B cell (primary cell): ENCODE data around the gene VPS26B. TPM values are rescaled to one million over a fixed set of nuclear protein-coding genes. Genes with fewer than 3 reads are reported as not detected.

Experiments
- ATAC-seq: fragments of 200-7000 bp; cut with Tn5 transposase; one replicate; pipeline ENCODE4 v1.10.0; 2021; ENCODE audit warnings: low read depth, mild to moderate bottlenecking, moderate number of reproducible peaks, moderate library complexity
- CTCF ChIA-PET: fragments of 350-600 bp; sonication (Branson Sonifier 250); formaldehyde crosslinking; loops from one replicate; lab custom pipeline; 2021; ENCODE audit warnings: antibody characterized with exemption, inconsistent platforms; lab: Charles Lee
- POLR2A ChIA-PET: fragments of 350-600 bp; sonication (Branson Sonifier 250); formaldehyde crosslinking; loops from one replicate; lab custom pipeline; 2021; ENCODE audit warnings: antibody characterized with exemption; lab: Charles Lee
- DNase-seq: peaks from one replicate; pipeline ENCODE4 v3.0.0; 2013
- H2AFZ ChIP-seq: 2 replicates; pipeline ENCODE4 v1.6.1; 2012; ENCODE audit warnings: mild to moderate bottlenecking, low read depth, low read length; ENCODE audit not compliant: insufficient read depth, poor library complexity, severe bottlenecking
- H3K27ac ChIP-seq, 2 donors: 1 replicate in 1 of 2; 2 replicates in 1 of 2; pipeline ENCODE4 v1.5.1; 2012 to 2013; ENCODE audit warnings: low read length in 2 of 2, mild to moderate bottlenecking in 2 of 2, moderate library complexity in 1 of 2
- H3K27me3 ChIP-seq, 4 experiments: fragments of 200-600 bp in 1 of 4; sonication (generic) in 1 of 4; replicated peaks in 1 of 4; 1 replicate in 2 of 4; 2 replicates in 2 of 4; pipeline versions ENCODE4 v1.6.1 to v1.7.0; 2013 to 2016; ENCODE audit warnings: low read length in 3 of 4, mild to moderate bottlenecking in 2 of 4, mixed read lengths in 1 of 4, moderate library complexity in 1 of 4; ENCODE audit not compliant: insufficient read depth in 4 of 4, control insufficient read depth in 3 of 4; ENCODE audit errors: control extremely low read depth in 1 of 4
- H3K36me3 ChIP-seq, 2 experiments: replicated peaks in 1 of 2; 1 replicate in 1 of 2; 2 replicates in 1 of 2; pipeline versions ENCODE4 v1.6.1 to v1.7.1; 2013; ENCODE audit warnings: low read length in 1 of 2; ENCODE audit not compliant: insufficient read depth in 2 of 2, control insufficient read depth in 1 of 2; ENCODE audit errors: control extremely low read depth in 1 of 2, extremely low read depth in 1 of 2
- H3K4me1 ChIP-seq, 2 donors: fragments of 200-600 bp in 1 of 2; sonication (generic) in 1 of 2; 1 replicate in 1 of 2; 2 replicates in 1 of 2; pipeline versions ENCODE4 v1.5.1 to v1.6.1; 2013 to 2017; ENCODE audit warnings: low read length in 2 of 2; ENCODE audit not compliant: control insufficient read depth in 2 of 2, insufficient read depth in 2 of 2
- H3K4me2 ChIP-seq: replicated peaks from 2 replicates; pipeline ENCODE3; 2012; ENCODE audit warnings: mild to moderate bottlenecking, low read depth, low read length; ENCODE audit not compliant: poor library complexity, severe bottlenecking
- H3K4me3 ChIP-seq, 5 experiments: fragments of 200-600 bp in 1 of 5; sonication (generic) in 1 of 5; 1 replicate in 3 of 5; 2 replicates in 2 of 5; pipeline versions ENCODE4 v1.5.1 to v1.7.0; 2011 to 2016; ENCODE audit warnings: low read length in 4 of 5, mild to moderate bottlenecking in 4 of 5, low read depth in 2 of 5, control low read depth in 1 of 5, moderate library complexity in 1 of 5; ENCODE audit not compliant: insufficient read depth in 1 of 5; ENCODE audit errors: control extremely low read depth in 1 of 5, extremely low read depth in 1 of 5
- H3K79me2 ChIP-seq: fragments of 200-600 bp; sonication (generic); one replicate; pipeline ENCODE4 v1.6.0; 2016; ENCODE audit warnings: low read length; ENCODE audit not compliant: control insufficient read depth, insufficient read depth
- H3K9ac ChIP-seq: fragments of 200-600 bp; sonication (generic); 2 replicates; pipeline ENCODE4 v1.6.1; 2017; ENCODE audit warnings: mild to moderate bottlenecking, low read length, moderate library complexity
- H3K9me3 ChIP-seq, 3 donors: one replicate each; pipeline versions ENCODE4 v1.6.1 to v1.7.1; 2013; ENCODE audit warnings: low read length in 2 of 3; ENCODE audit not compliant: control insufficient read depth in 2 of 3, insufficient read depth in 1 of 3; ENCODE audit errors: control extremely low read depth in 1 of 3
- H4K20me1 ChIP-seq: 2 replicates; pipeline ENCODE4 v1.6.0; 2012; ENCODE audit warnings: mild to moderate bottlenecking, low read length; ENCODE audit not compliant: insufficient read depth, control insufficient read depth, poor library complexity, severe bottlenecking
- H3K27ac Mint-ChIP-seq: one replicate; pipeline ENCODE4 v1.8.0; 2021; ENCODE audit warnings: mixed read lengths
- H3K27me3 Mint-ChIP-seq: one replicate; pipeline ENCODE4 v1.8.0; 2021; ENCODE audit warnings: mixed read lengths
- H3K4me1 Mint-ChIP-seq: one replicate; pipeline ENCODE4 v1.8.0; 2021; ENCODE audit warnings: mixed read lengths
- H3K4me3 Mint-ChIP-seq: one replicate; pipeline ENCODE4 v1.8.0; 2021; ENCODE audit warnings: mixed read lengths
- H3K9me3 Mint-ChIP-seq: one replicate; pipeline ENCODE4 v1.8.0; 2022; ENCODE audit warnings: mixed read lengths; ENCODE audit not compliant: insufficient read depth
- EZH2 ChIP-seq: IDR thresholded peaks from 2 replicates; pipeline ENCODE4 v1.6.1; 2012; ENCODE audit warnings: borderline replicate concordance, low read depth, mild to moderate bottlenecking, moderate library complexity, low read length; ENCODE audit not compliant: insufficient read depth, poor library complexity, severe bottlenecking
- WGBS: methylation state at CpG from one replicate; pipeline ENCODE4 v1.1.5; 2013; ENCODE audit warnings: missing lambda C conversion rate; ENCODE audit not compliant: insufficient coverage; 5-methylcytosine and 5-hydroxymethylcytosine counted together
- intact Hi-C: fragments of 100-400 bp; cut with micrococcal nuclease; formaldehyde crosslinking; loops from one replicate; pipeline ENCODE4 v1.10.0; 2022
- polyA plus RNA-seq: library from polyadenylated mRNA; depleted of rRNA; stranded (reverse); fragments of >200 nt; gene quantifications from 2 replicates; pipeline ENCODE4 v1.2.3, GENCODE V29; 2012
- total RNA-seq, 2 donors: library from RNA; stranded (reverse); fragments of 120-200 nt in 1 of 2; gene quantifications; 1 replicate in 1 of 2; 2 replicates in 1 of 2; pipeline versions ENCODE4 v1.2.3 to v1.2.4, GENCODE V29; 2013 to 2022
- TF ChIP-seq, protein P1 (sequence below): fragments of 200-600 bp; IDR thresholded peaks from one replicate; pipeline ENCODE4 v1.8.0; 2022; ENCODE audit warnings: antibody characterized with exemption, mild to moderate bottlenecking

VPS26B gene
- total and polyA plus RNA-seq, 2 donors (not counting 1 experiment from before 2014, with no cell fraction given) = 14.7 to 38.5 TPM

DNA sequence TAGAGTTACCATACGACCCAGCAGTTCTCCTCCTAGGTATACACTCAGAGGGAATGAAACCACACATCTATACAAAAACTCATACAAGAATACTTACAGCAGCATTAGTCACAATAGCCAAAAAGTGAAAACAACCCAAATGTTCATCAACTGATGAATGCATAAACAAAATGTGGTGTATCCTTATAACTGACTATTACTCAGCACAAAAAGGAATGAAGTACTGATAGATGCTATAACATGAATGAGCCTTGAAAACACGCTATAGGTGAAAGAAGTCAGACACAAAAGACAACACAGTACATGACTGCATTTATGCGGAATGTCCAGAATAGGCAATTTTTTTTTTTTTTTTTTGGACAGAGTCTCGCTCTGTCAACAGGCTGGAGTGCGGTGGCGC, 23.8 kb upstream of the VPS26B start:
- H3K9me3 Mint-ChIP-seq = no peaks in the 10 kb centered on the region
- intact Hi-C loops = no loop called here
- WGBS = 100% methylated on average over 2 of the region's 6 CpGs
- no peak for DNase-seq
- no peaks in the 10 kb centered on the region for H4K20me1 ChIP-seq
- no peak overlapping the region for H3K4me3 ChIP-seq
- H2AFZ ChIP-seq = no peak overlapping the region
- H3K27me3 Mint-ChIP-seq = no peaks in the 10 kb centered on the region
- no peak overlapping the region for H3K27ac ChIP-seq
- CTCF ChIA-PET = interaction anchor here (1.0 kb wide), 1 partner anchor 20 kb away, joined by 4 read pairs; no protein-coding TSS in a partner anchor
- H3K4me1 ChIP-seq = no peaks in the 10 kb centered on the region
- no peak overlapping the region for H3K4me2 ChIP-seq
- POLR2A ChIA-PET = no interaction called here
- TF ChIP-seq, protein P1, sequence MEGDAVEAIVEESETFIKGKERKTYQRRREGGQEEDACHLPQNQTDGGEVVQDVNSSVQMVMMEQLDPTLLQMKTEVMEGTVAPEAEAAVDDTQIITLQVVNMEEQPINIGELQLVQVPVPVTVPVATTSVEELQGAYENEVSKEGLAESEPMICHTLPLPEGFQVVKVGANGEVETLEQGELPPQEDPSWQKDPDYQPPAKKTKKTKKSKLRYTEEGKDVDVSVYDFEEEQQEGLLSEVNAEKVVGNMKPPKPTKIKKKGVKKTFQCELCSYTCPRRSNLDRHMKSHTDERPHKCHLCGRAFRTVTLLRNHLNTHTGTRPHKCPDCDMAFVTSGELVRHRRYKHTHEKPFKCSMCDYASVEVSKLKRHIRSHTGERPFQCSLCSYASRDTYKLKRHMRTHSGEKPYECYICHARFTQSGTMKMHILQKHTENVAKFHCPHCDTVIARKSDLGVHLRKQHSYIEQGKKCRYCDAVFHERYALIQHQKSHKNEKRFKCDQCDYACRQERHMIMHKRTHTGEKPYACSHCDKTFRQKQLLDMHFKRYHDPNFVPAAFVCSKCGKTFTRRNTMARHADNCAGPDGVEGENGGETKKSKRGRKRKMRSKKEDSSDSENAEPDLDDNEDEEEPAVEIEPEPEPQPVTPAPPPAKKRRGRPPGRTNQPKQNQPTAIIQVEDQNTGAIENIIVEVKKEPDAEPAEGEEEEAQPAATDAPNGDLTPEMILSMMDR = no peak
- TF ChIP-seq EZH2 = no peak
- peaks cover 6 to 28% of the 10 kb centered on the region in 2 experiments for H3K36me3 ChIP-seq
- no peak overlapping the region for H3K27ac Mint-ChIP-seq
- no peak for ATAC-seq
- no peaks in the 10 kb centered on the region for H3K79me2 ChIP-seq
- H3K4me1 Mint-ChIP-seq = no peaks in the 10 kb centered on the region
- no peak overlapping the region for H3K4me3 Mint-ChIP-seq
- H3K27me3 ChIP-seq = no peaks in the 10 kb centered on the region
- H3K9me3 ChIP-seq = no peaks in the 10 kb centered on the region
- no peak overlapping the region for H3K9ac ChIP-seq

DNA sequence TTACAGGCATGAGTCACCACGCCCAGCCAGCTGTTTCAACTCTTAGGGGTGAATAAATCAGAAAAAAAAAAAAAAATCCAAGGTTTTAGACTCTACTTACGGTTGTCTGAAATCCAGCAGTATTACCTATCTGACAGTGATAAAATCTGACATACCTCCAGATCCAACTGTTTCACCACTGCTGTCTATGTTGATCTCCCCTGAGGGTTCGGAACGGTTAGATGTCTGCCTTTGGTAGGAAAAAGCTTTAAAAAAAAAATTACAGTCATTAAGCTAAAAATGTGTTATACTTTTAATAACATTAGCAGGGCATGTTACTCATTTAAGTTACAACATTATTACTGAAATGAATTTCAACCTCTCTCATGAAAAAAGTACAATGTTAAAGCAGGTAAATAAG, 21.8 kb upstream of the VPS26B start:
- no peak for TF ChIP-seq EZH2
- TF ChIP-seq, protein P1 = no peak
- ChIA-PET POLR2A (no interaction called here), CTCF (interaction anchor here (0.7 to 1.6 kb wide), 2 partner anchors 42 to 72 kb away, joined by 6 to 8 read pairs; no protein-coding TSS in a partner anchor)
- ATAC-seq (no peak), DNase-seq (no peak)
- H3K4me2 ChIP-seq = no peak overlapping the region
- H3K36me3 ChIP-seq = peaks cover 6 to 38% of the 10 kb centered on the region in 2 experiments
- no peaks in the 10 kb centered on the region for H4K20me1 ChIP-seq
- Mint-ChIP-seq H3K27me3 (no peaks in the 10 kb centered on the region), H3K9me3 (no peaks in the 10 kb centered on the region), H3K4me1 (no peaks in the 10 kb centered on the region), H3K4me3 (no peak overlapping the region), H3K27ac (no peak overlapping the region)
- H3K4me1 ChIP-seq = no peaks in the 10 kb centered on the region
- intact Hi-C loops = no loop called here
- no peaks in the 10 kb centered on the region for H3K27me3 ChIP-seq
- H3K4me3 ChIP-seq = no peak overlapping the region
- WGBS = 100% methylated on average over 1 of the region's 4 CpGs
- no peaks in the 10 kb centered on the region for H3K9me3 ChIP-seq
- no peak overlapping the region for H3K9ac ChIP-seq
- H3K27ac ChIP-seq = no peak overlapping the region
- no peaks in the 10 kb centered on the region for H3K79me2 ChIP-seq
- H2AFZ ChIP-seq = no peak overlapping the region
